ENCODE measurements around the gene SLC7A7.
"Not testable (repeated sequence)": the region's sequence is repeated elsewhere in the genome, so short reads cannot be mapped to it uniquely, and the experiment has no call there.

- TF ChIP-seq POLR2A (IDR thresholded peaks at IDR 0.05; ENCODE audit: low read depth, low read length); POLR2AphosphoS5 (IDR thresholded peaks at IDR 0.05; ENCODE audit: low read depth, low read length); TAF1 (IDR thresholded peaks at IDR 0.05; ENCODE audit: low read depth, low read length); SPI1 (IDR thresholded peaks at IDR 0.05; ENCODE audit: low read depth, low read length); PAX5 (IDR thresholded peaks at IDR 0.05; ENCODE audit: insufficient read depth, low read length, severe bottlenecking); POU2F2 (IDR thresholded peaks at IDR 0.05; ENCODE audit: low read depth, low read length): not testable (repeated sequence)
These were observed 90.4 kb downstream of the SLC7A7 start for GRCh38 chr14:22724847-22725246.

Measured in GM12891 (cell line).